IPS-NIHi7 (cell line): ENCODE data around the gene DDX43.
"Not testable (repeated sequence)": the region's sequence is repeated elsewhere in the genome, so short reads cannot be mapped to it uniquely, and the experiment has no call there.

Experiments
- DNase-seq: peaks from one replicate; pipeline ENCODE4 v3.0.0; 2012; ENCODE audit warnings: mixed read lengths; ENCODE audit errors: extremely low spot score

DDX43 gene

GRCh38 chr6:73388800-73389512 is 5.7 kb upstream of the DDX43 start:
- peak; percentile 89 for DNase-seq

GRCh38 chr6:73389854-73390253 is 4.8 kb upstream of the DDX43 start:
- no peak for DNase-seq

- DNase-seq, result no peak
Observed at GRCh38 chr6:73391675-73392074, 3.0 kb upstream of the DDX43 start.

- DNase-seq, result not testable (repeated sequence)
Observed at GRCh38 chr6:73392188-73392587, 2.4 kb upstream of the DDX43 start.

- DNase-seq, result no peak
Observed at GRCh38 chr6:73393278-73393677, 1.4 kb upstream of the DDX43 start.

- no peak for DNase-seq
Observed at GRCh38 chr6:73395875-73396274, 1.2 kb downstream of the DDX43 start.

- no peak for DNase-seq
Observed at GRCh38 chr6:73400656-73401055, 6.0 kb downstream of the DDX43 start.

- no peak for DNase-seq
Observed at GRCh38 chr6:73409395-73409794, 14.8 kb downstream of the DDX43 start.

- no peak for DNase-seq
Observed at GRCh38 chr6:73413102-73413501, 18.5 kb downstream of the DDX43 start.

- no peak for DNase-seq
Observed at GRCh38 chr6:73418081-73418741, 23.6 kb downstream of the DDX43 start.

GRCh38 chr6:73421534-73421933 is 26.9 kb downstream of the DDX43 start:
- DNase-seq, result no peak

GRCh38 chr6:73435236-73435635 is 40.6 kb downstream of the DDX43 start:
- DNase-seq, result no peak

- DNase-seq, result no peak
Observed at GRCh38 chr6:73443555-73443954, 48.9 kb downstream of the DDX43 start.

- DNase-seq, result peak; percentile 51
Observed at GRCh38 chr6:73451223-73452106, 56.8 kb downstream of the DDX43 start.

GRCh38 chr6:73452107-73452461 is 57.5 kb downstream of the DDX43 start, which contains the start of gene CGAS:
CGAS (minus strand) TSS chr6:73452297; CDS start chr6:73452181, 116 bp downstream.
- DNase-seq, result peak; percentile 58

- no peak for DNase-seq
Observed at GRCh38 chr6:73455865-73456629, 61.4 kb downstream of the DDX43 start.

GRCh38 chr6:73459474-73459873 is 64.8 kb downstream of the DDX43 start:
- not testable (repeated sequence) for DNase-seq

GRCh38 chr6:73460056-73460455 is 65.4 kb downstream of the DDX43 start:
- no peak for DNase-seq

- peak; percentile 88 for DNase-seq
Observed at GRCh38 chr6:73461537-73462350, 67.1 kb downstream of the DDX43 start, which contains the start of gene MTO1. MTO1 (plus strand) TSS chr6:73461737; CDS start chr6:73461855, 118 bp downstream.
